ENCODE data around the gene GRIN2C. TPM values are rescaled to one million over a fixed set of nuclear protein-coding genes. Genes with fewer than 3 reads are reported as not detected.

The GRIN2C gene
- total and polyA plus RNA-seq, 2 donors from 2014 or later, result 0.15 to 0.31 TPM

DNA sequence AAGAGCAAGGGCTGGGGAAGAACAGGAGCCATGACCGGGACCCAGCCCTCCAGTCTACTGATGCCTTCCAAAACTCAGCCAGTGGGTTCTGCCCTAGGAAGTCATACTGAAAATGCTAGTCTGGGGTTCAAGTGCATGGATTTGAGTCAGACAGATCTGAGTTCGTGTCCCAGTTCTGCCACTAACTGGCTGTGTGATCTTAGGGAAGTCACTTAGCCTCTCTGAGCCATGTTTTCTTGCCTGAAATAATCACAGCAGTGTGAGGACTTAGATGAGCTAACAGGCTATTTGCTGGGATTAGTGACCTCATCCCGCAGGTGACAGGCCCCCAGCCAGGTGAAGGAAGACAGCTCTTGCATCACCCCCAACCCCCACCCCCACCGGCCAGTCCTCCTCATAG is 4.4 kb downstream of the GRIN2C start:
- FAIRE-seq, result no peak
- Histone ChIP-seq H3K36me3 (ENCODE audit: control insufficient read depth in 2 of 3, insufficient read depth in 3 of 3, low read length in 3 of 3) (no peaks in the 10 kb centered on the region), H3K27me3 (ENCODE audit: control insufficient read depth, insufficient read depth, low read length) (peaks cover 30% of the 10 kb centered on the region), H3K4me3 (ENCODE audit: low read length in 3 of 3) (no peak overlapping the region), H3K4me1 (ENCODE audit: control insufficient read depth in 2 of 3, insufficient read depth in 2 of 3, low read depth in 1 of 3, low read length in 3 of 3) (no peaks in the 10 kb centered on the region), H3K9ac (ENCODE audit: low read length in 3 of 3) (no peak overlapping the region), H3K27ac (ENCODE audit: low read depth in 2 of 2, low read length in 2 of 2) (no peak overlapping the region), H3K9me3 (ENCODE audit: control insufficient read depth in 2 of 3, insufficient read depth in 1 of 3, low read length in 3 of 3) (no peaks in the 10 kb centered on the region)
- no peak for DNase-seq
- TF ChIP-seq, protein P1, sequence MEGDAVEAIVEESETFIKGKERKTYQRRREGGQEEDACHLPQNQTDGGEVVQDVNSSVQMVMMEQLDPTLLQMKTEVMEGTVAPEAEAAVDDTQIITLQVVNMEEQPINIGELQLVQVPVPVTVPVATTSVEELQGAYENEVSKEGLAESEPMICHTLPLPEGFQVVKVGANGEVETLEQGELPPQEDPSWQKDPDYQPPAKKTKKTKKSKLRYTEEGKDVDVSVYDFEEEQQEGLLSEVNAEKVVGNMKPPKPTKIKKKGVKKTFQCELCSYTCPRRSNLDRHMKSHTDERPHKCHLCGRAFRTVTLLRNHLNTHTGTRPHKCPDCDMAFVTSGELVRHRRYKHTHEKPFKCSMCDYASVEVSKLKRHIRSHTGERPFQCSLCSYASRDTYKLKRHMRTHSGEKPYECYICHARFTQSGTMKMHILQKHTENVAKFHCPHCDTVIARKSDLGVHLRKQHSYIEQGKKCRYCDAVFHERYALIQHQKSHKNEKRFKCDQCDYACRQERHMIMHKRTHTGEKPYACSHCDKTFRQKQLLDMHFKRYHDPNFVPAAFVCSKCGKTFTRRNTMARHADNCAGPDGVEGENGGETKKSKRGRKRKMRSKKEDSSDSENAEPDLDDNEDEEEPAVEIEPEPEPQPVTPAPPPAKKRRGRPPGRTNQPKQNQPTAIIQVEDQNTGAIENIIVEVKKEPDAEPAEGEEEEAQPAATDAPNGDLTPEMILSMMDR (IDR thresholded peaks at IDR 0.05; ENCODE audit: borderline replicate concordance, extremely low read depth, insufficient read depth), result no peak
- intact Hi-C loops (cut with DNase I), result no loop called here

DNA sequence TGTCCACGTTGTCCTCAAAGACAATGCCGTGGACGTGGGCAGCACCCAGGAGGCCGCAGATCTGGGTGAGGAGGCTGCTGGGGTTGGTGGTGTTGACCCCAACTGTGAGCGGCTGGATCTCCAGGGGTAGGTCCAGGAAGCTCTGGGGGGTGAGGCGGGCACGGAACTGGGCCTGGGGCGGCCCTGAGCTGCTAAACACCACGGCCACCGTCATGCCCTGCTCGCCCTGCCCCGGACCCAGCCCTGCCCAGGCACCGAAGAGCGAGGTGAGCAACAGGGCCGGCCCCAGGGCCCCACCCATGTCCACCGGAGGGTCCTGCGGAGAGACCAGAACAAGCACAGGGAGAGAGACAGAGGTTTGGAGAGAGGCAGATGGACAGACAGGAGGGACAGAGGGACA is 4.9 kb downstream of the GRIN2C start:
- TF ChIP-seq, protein P1 (IDR thresholded peaks at IDR 0.05; ENCODE audit: borderline replicate concordance, extremely low read depth, insufficient read depth), result no peak
- Histone ChIP-seq H3K9ac (ENCODE audit: low read length in 3 of 3) (no peak overlapping the region), H3K27me3 (ENCODE audit: control insufficient read depth, insufficient read depth, low read length) (peaks cover 27% of the 10 kb centered on the region), H3K4me1 (ENCODE audit: control insufficient read depth in 2 of 3, insufficient read depth in 2 of 3, low read depth in 1 of 3, low read length in 3 of 3) (no peaks in the 10 kb centered on the region), H3K9me3 (ENCODE audit: control insufficient read depth in 2 of 3, insufficient read depth in 1 of 3, low read length in 3 of 3) (no peaks in the 10 kb centered on the region), H3K36me3 (ENCODE audit: control insufficient read depth in 2 of 3, insufficient read depth in 3 of 3, low read length in 3 of 3) (no peaks in the 10 kb centered on the region), H3K27ac (ENCODE audit: low read depth in 2 of 2, low read length in 2 of 2) (no peak overlapping the region), H3K4me3 (ENCODE audit: low read length in 3 of 3) (no peak overlapping the region)
- DNase-seq (no peak), FAIRE-seq (no peak)
- intact Hi-C loops (cut with DNase I), result no loop called here

DNA sequence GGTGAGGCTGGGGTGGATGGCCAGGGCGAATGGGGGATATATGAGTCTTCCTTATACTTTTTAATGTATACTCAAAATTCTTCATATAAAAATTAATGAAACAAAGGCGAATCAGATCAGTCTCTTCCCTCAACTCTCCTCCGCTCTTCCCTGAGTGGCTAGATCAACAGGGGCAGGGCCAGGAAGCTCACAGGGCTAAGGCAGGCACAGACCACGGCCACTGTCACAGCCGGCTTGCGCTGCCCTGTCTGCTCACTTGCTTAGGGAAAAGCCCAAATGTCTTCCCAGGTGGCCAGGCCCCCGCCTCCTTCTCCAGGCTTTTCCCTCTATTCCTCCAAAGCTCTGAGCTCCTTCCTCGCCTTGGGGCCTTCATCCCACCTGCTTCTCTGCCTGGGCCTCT is 6.0 kb downstream of the GRIN2C start:
- DNase-seq (no peak), FAIRE-seq (no peak)
- TF ChIP-seq, protein P1 (IDR thresholded peaks at IDR 0.05; ENCODE audit: borderline replicate concordance, extremely low read depth, insufficient read depth), result no peak
- Histone ChIP-seq H3K9me3 (ENCODE audit: control insufficient read depth in 2 of 3, insufficient read depth in 1 of 3, low read length in 3 of 3) (no peaks in the 10 kb centered on the region), H3K9ac (ENCODE audit: low read length in 3 of 3) (no peak overlapping the region), H3K4me3 (ENCODE audit: low read length in 3 of 3) (no peak overlapping the region), H3K36me3 (ENCODE audit: control insufficient read depth in 2 of 3, insufficient read depth in 3 of 3, low read length in 3 of 3) (no peaks in the 10 kb centered on the region), H3K27me3 (ENCODE audit: control insufficient read depth, insufficient read depth, low read length) (peaks cover 20% of the 10 kb centered on the region), H3K4me1 (ENCODE audit: control insufficient read depth in 2 of 3, insufficient read depth in 2 of 3, low read depth in 1 of 3, low read length in 3 of 3) (no peaks in the 10 kb centered on the region), H3K27ac (ENCODE audit: low read depth in 2 of 2, low read length in 2 of 2) (no peak overlapping the region)
- intact Hi-C loops (cut with DNase I), result no loop called here

DNA sequence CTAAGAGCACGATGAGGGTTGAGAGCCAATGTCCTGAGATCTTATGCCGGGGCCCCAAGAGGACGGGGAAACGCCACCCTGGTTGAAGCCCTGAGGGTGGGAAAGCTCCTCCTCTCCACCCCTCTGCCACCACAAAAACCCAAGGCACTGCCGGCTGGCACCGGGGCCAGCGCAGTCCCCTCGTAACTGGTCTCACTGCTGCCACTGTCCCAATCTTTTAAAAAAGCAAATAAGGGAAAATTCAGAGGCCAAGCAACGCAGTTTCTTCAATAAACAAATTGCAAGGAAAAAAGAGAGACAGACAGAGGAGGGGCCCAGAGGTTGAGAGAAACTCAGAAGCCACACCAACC is 6.7 kb downstream of the GRIN2C start:
- no peaks in the 10 kb centered on the region for H3K4me1 ChIP-seq (ENCODE audit: control insufficient read depth in 2 of 3, insufficient read depth in 2 of 3, low read depth in 1 of 3, low read length in 3 of 3)
- FAIRE-seq (no peak), DNase-seq (no peak)
- H3K9me3 ChIP-seq (ENCODE audit: control insufficient read depth in 2 of 3, insufficient read depth in 1 of 3, low read length in 3 of 3), result no peaks in the 10 kb centered on the region
- TF ChIP-seq, protein P1 (IDR thresholded peaks at IDR 0.05; ENCODE audit: borderline replicate concordance, extremely low read depth, insufficient read depth), result no peak
- H3K4me3 ChIP-seq (ENCODE audit: low read length in 3 of 3), result no peak overlapping the region
- peaks cover 18% of the 10 kb centered on the region for H3K27me3 ChIP-seq (ENCODE audit: control insufficient read depth, insufficient read depth, low read length)
- no peak overlapping the region for H3K9ac ChIP-seq (ENCODE audit: low read length in 3 of 3)
- intact Hi-C loops (cut with DNase I), result no loop called here
- no peaks in the 10 kb centered on the region for H3K36me3 ChIP-seq (ENCODE audit: control insufficient read depth in 2 of 3, insufficient read depth in 3 of 3, low read length in 3 of 3)
- no peak overlapping the region for H3K27ac ChIP-seq (ENCODE audit: low read depth in 2 of 2, low read length in 2 of 2)
